OCI-LY3 (cell line): ENCODE results near the gene TMEM234.
A peak's percentile ranks its signal among the peaks of the same experiment; 100 is the strongest.

Source experiments
- H2AFZ ChIP-seq: fragments of 200-600, 300-600 bp; shearing (Covaris generic); 2 replicates; pipeline ENCODE4 v1.6.0; 2014; ENCODE audit warnings: antibody characterized with exemption, low read depth, low read length
- H3K27ac ChIP-seq: fragments of 200-600, 300-600 bp; sonication (generic); 2 replicates; pipeline ENCODE4 v1.5.1; 2014; ENCODE audit warnings: mild to moderate bottlenecking, low read length, moderate library complexity, mixed read lengths
- H3K27me3 ChIP-seq: fragments of 200-600, 300-600 bp; sonication (generic); 2 replicates; pipeline ENCODE4 v1.6.1; 2014; ENCODE audit warnings: low read depth, low read length, mixed read lengths
- H3K36me3 ChIP-seq: fragments of 200-600, 300-600 bp; sonication (generic); replicated peaks from 2 replicates; pipeline ENCODE3; 2014; ENCODE audit warnings: low read depth, low read length, mixed read lengths
- H3K4me1 ChIP-seq: fragments of 300-600, 200-600 bp; sonication (generic); 2 replicates; pipeline ENCODE4 v1.6.1; 2014; ENCODE audit warnings: low read length, mixed read lengths
- H3K4me2 ChIP-seq: fragments of 200-600, 300-600 bp; sonication (generic); 2 replicates; pipeline ENCODE4 v1.6.1; 2014; ENCODE audit warnings: low read length, mixed read lengths
- H3K4me3 ChIP-seq: fragments of 300-600, 200-600 bp; sonication (generic); 2 replicates; pipeline ENCODE4 v1.5.1; 2014; ENCODE audit warnings: antibody characterized with exemption, mild to moderate bottlenecking, low read length, moderate library complexity
- H3K79me2 ChIP-seq: fragments of 300-600, 200-600 bp; shearing (Covaris generic); 2 replicates; pipeline ENCODE4 v1.6.1; 2014; ENCODE audit warnings: mild to moderate bottlenecking, low read length, mixed read lengths
- H3K9ac ChIP-seq: fragments of 300-600, 200-600 bp; shearing (Covaris generic); 2 replicates; pipeline ENCODE4 v1.6.0; 2014; ENCODE audit warnings: mild to moderate bottlenecking, low read length, moderate library complexity
- H3K9me3 ChIP-seq: fragments of 200-600, 300-600 bp; shearing (Covaris generic); 2 replicates; pipeline ENCODE4 v1.6.1; 2014; ENCODE audit warnings: low read length, mixed read lengths; ENCODE audit not compliant: insufficient read depth
- H4K20me1 ChIP-seq: fragments of 200-600, 300-600 bp; sonication (generic); 2 replicates; pipeline ENCODE4 v1.6.1; 2016; ENCODE audit warnings: low read length, mixed read lengths; ENCODE audit not compliant: insufficient read depth
- CTCF ChIP-seq: fragments of 200-600, 300-600 bp; sonication (generic); IDR thresholded peaks from 2 replicates; pipeline ENCODE4 v1.5.1; 2014; ENCODE audit warnings: antibody characterized with exemption, low read length, low read depth
- EZH2phosphoT487 ChIP-seq: fragments of 200-600 bp; shearing (Covaris generic); IDR thresholded peaks from 2 replicates; pipeline ENCODE4 v1.6.1; 2018; ENCODE audit warnings: antibody characterized with exemption, mixed run types, low read depth

The TMEM234 gene

GRCh38 chr1:32255072-32256071 lies 33.2 kb upstream of the TMEM234 start:
- no peaks in the 10 kb centered on the region for H3K79me2 ChIP-seq
- no peak overlapping the region for H3K9ac ChIP-seq
- H3K9me3 ChIP-seq: peaks cover 12% of the 10 kb centered on the region; the same call in 1 of the 2 replicates
- no peaks in the 10 kb centered on the region for H3K27me3 ChIP-seq
- no peak for TF ChIP-seq EZH2phosphoT487
- TF ChIP-seq CTCF: no peak
- H2AFZ ChIP-seq: peak overlapping the region; percentile 85
- no peak overlapping the region for H3K27ac ChIP-seq
- no peaks in the 10 kb centered on the region for H3K36me3 ChIP-seq
- peaks cover 45% of the 10 kb centered on the region for H3K4me1 ChIP-seq
- H3K4me2 ChIP-seq: peak overlapping the region; percentile 43
- H3K4me3 ChIP-seq: no peak overlapping the region
- H4K20me1 ChIP-seq: no peaks in the 10 kb centered on the region

- peak within 1 kb of the TSS; percentile 46; the same call in 1 of the 2 replicates for H3K4me3 ChIP-seq
- peak within 1 kb of the TSS; percentile 45 for H3K27ac ChIP-seq
- H3K4me2 ChIP-seq: peak within 1 kb of the TSS; percentile 43
Measured at GRCh38 chr1:32250893-32251716, 29.0 kb upstream of the TMEM234 start, which contains the start of gene LCK. TSS of gene LCK (plus strand) at chr1:32251265. CDS start at chr1:32274330, 23,065 bp downstream.

GRCh38 chr1:32249831-32250525 lies 27.8 kb upstream of the TMEM234 start:
- Histone ChIP-seq H3K4me1 (peaks cover 45% of the 10 kb centered on the region), H2AFZ (peak overlapping the region; percentile 58; the same call in 1 of the 2 replicates), H3K9me3 (peaks cover 16% of the 10 kb centered on the region; the same call in 1 of the 2 replicates), H3K27ac (peak overlapping the region; percentile 45), H3K27me3 (no peaks in the 10 kb centered on the region), H3K9ac (peak overlapping the region; percentile 21), H3K36me3 (no peaks in the 10 kb centered on the region), H4K20me1 (no peaks in the 10 kb centered on the region), H3K4me2 (peak overlapping the region; percentile 43), H3K4me3 (peak overlapping the region; percentile 46), H3K79me2 (no peaks in the 10 kb centered on the region)
- TF ChIP-seq EZH2phosphoT487: no peak
- no peak for TF ChIP-seq CTCF

More at GRCh38 chr1:32250893-32251716, 29.0 kb upstream of the TMEM234 start, which contains the start of gene LCK:
- no peaks in the 10 kb centered on the region for H3K36me3 ChIP-seq
- peaks cover 52% of the 10 kb centered on the region for H3K4me1 ChIP-seq
- peak within 1 kb of the TSS; percentile 21 for H3K9ac ChIP-seq
- H3K79me2 ChIP-seq: no peaks in the 10 kb centered on the region
- TF ChIP-seq EZH2phosphoT487: no peak
- no peak for TF ChIP-seq CTCF
- peaks cover 16% of the 10 kb centered on the region; the same call in 1 of the 2 replicates for H3K9me3 ChIP-seq
- peak within 1 kb of the TSS; percentile 58; the same call in 1 of the 2 replicates for H2AFZ ChIP-seq
- H4K20me1 ChIP-seq: no peaks in the 10 kb centered on the region
- no peaks in the 10 kb centered on the region for H3K27me3 ChIP-seq
